HG03039 (cell line): ENCODE measurements around the gene ARHGAP24.
A peak's percentile ranks its signal among the peaks of the same experiment; 100 is the strongest.
"Not testable (repeated sequence)": the region's sequence is repeated elsewhere in the genome, so short reads cannot be mapped to it uniquely, and the experiment has no call there.

Experiments used
- ATAC-seq: cut with Tn5 transposase; IDR thresholded peaks from one replicate; pipeline ENCODE4 v1.9.1; 2021; ENCODE audit warnings: mild to moderate bottlenecking, moderate library complexity; ENCODE audit not compliant: unreplicated experiment

Gene ARHGAP24

DNA sequence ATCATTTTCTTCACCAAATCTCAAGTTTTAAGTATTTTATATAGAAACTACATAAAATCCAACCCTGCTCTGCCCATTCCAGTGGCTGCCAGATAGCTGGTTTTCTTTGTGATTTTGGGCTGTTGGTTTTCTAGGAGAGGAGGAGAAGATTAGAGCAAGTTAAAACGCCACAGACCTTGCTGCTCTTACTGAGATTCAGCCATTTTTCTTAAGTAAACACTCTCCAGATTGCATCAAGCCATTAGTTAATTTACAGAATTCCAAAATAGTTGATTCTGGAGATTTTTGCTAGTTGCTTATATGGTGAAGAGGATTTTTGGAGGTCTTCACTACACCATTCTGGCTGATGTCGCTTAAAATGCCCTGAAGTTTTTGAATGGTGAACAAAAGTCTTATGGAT, 518.7 kb downstream of the ARHGAP24 start:
- ATAC-seq = no peak

DNA sequence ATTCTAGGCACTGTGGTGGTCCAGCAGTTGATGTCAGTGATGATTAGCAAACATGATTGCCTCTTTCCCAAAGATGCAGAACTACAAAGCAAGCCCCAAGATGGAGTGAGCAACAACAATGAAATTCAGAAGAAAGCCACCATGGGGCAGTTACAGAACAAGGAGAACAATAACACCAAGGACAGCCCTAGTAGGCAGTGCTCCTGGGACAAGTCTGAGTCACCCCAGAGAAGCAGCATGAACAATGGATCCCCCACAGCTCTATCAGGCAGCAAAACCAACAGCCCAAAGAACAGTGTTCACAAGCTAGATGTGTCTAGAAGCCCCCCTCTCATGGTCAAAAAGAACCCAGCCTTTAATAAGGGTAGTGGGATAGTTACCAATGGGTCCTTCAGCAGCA, 519.6 kb downstream of the ARHGAP24 start:
- ATAC-seq = no peak

DNA sequence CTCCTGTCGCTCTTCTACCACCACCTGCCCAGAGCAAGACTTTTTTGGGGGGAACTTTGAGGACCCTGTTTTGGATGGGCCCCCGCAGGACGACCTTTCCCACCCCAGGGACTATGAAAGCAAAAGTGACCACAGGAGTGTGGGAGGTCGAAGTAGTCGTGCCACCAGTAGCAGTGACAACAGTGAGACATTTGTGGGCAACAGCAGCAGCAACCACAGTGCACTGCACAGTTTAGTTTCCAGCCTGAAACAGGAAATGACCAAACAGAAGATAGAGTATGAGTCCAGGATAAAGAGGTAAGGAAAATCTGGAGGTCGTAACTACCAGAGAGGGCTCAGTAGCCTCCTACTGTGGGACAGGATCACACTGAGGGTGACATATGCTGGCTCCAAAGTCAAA, 520.4 kb downstream of the ARHGAP24 start:
- ATAC-seq = no peak

GRCh38 chr4:86001591-86001990, 526.6 kb downstream of the ARHGAP24 start:
- ATAC-seq = no peak

GRCh38 chr4:86004030-86004429, 529.1 kb downstream of the ARHGAP24 start:
- ATAC-seq = no peak

DNA sequence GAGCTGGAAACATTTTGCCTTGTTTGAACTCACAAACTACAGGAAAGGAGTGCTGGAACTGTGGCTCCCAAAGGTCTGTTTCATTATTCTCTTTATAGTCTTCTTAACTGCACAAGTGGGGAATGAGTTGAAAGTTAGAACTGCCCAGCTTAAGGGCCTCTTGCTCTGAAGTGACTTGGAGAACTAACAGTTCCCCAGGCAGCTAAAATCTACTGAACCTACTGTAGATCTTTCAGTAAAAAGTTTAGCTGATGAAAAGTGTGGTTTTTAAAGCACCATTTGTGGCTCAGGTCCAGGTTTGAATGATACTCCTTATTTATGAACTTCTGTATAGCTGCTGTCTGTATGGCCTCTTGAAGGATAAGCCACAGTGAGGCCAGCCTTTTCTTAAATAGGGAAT, 531.1 kb downstream of the ARHGAP24 start:
- no peak for ATAC-seq

DNA sequence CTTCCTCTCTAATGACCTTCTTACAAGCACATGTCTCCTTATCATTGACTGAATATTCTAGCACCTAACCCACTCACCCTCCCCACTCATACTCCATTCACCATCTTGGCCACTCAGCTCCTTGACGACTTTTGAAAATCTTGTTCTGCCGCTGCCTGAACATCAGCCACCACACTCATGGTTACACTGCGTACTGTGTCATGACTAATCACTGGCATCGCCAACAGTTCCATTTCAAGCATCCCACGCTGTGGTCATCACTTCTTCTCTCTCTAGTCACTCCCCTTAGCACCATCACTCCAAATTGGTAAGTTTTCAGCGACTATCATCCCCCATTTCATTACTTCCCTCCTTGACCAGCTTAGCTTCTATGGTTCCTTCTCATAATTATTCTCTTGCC, 532.1 kb downstream of the ARHGAP24 start:
- ATAC-seq = no peak

DNA sequence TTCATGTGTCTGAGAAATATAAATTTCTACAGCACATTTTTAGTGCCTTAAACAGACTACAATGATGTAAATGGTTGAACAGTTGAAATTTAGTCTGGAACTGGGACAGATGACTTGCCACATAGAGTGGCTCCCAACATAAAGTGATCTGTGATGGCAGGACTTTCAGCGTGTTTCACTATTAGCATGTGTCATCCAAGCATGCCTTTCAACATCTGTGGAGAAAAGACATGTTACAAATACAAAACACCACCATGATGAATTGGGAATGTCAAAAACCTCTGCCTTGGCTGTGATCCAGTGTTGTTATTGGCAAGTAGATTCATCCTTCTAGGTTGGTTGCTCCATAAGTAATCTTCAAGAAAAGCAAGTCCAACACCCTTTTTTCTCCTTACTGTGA, 536.2 kb downstream of the ARHGAP24 start:
- ATAC-seq = no peak

DNA sequence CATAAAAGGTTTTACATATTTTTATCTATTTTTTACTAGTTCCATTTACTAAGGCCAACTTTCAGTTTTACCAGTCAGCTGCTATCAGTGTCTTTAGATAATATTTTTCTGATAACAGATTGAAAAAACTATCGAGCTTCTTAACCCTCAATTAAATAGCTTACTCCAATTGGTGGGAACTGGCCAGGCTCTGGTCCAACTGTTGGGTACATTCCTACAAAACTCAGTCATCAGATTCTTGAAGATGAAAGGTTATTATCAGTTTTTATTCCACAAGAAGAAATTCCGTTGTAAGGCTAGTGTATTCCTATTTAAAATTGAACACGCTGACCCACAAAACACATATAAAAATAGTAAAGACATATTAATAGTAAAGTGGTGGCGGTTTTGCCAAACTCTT, 538.7 kb downstream of the ARHGAP24 start:
- no peak for ATAC-seq

GRCh38 chr4:86014599-86014998, 539.6 kb downstream of the ARHGAP24 start:
- peak; percentile 82 for ATAC-seq

GRCh38 chr4:86015412-86016350, 540.7 kb downstream of the ARHGAP24 start:
- no peak for ATAC-seq

GRCh38 chr4:86019362-86019761, 544.4 kb downstream of the ARHGAP24 start:
- ATAC-seq = no peak

GRCh38 chr4:86019906-86020305, 545.0 kb downstream of the ARHGAP24 start:
- no peak for ATAC-seq

DNA sequence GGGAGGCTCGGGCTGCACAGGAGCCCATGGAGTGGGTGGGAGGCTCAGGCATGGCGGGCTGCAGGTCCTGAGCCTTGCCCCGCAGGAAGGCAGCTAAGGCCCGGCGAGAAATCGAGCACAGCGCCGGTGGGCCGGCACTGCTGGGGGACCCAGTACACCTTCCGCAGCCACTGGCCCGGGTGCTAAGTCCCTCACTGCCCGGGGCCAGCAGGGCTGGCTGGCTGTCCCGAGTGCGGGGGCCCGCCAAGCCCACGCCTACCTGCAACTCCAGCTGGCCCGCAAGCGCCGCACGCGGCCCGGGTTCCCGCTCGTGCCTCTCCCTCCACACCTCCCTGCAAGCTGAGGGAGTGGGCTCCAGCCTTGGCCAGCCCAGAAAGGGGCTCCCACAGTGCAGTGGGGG, 546.7 kb downstream of the ARHGAP24 start:
- not testable (repeated sequence) for ATAC-seq

- no peak for ATAC-seq
These were observed 551.8 kb downstream of the ARHGAP24 start for GRCh38 chr4:86026720-86027119.

GRCh38 chr4:86031927-86032326, 557.0 kb downstream of the ARHGAP24 start:
- no peak for ATAC-seq

- no peak for ATAC-seq
These were observed 557.6 kb downstream of the ARHGAP24 start for GRCh38 chr4:86032476-86033022.

GRCh38 chr4:86033171-86033570, 558.2 kb downstream of the ARHGAP24 start:
- ATAC-seq = no peak

DNA sequence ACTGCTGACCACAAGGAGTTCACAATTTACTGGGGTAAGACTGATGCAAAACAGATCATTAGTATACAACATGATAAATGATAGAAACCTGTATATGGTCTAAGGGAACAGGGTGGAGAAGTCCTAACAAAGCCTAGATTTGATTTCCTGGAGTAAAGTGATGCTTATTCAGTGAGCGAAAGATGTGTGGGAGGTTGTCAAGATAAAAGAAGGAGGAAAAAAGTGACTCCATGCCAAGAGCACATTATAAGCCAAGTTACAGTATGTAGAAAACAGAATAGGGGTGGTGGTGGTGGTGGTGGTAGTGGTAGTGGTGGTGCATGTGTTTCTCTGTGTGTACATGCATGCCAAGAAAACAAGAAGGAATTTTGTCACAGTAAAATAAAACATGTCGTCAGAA, 559.7 kb downstream of the ARHGAP24 start:
- no peak for ATAC-seq

- ATAC-seq = no peak
These were observed 560.7 kb downstream of the ARHGAP24 start for GRCh38 chr4:86035688-86036087.

DNA sequence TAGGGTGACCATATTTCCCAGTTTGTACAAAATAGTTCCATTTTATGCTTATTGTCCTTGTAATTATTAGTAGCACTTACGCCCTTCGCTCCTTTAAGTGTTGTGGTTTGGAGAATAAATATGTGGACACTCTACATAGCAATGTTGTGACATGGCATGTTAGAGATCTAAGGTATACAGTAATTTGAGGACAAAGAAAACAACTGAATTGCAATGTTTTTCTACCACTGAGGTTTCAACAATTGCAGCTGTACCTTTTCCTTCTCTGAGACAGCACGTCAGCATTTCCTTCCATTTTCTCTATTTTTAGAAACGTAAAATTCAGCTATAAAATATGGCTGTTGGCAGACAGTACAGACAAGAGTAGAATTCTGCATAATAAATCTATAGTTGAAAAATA, 561.8 kb downstream of the ARHGAP24 start:
- no peak for ATAC-seq

GRCh38 chr4:86038037-86038436, 563.1 kb downstream of the ARHGAP24 start:
- no peak for ATAC-seq
